Measurements from ENCODE around the gene ABHD17B. TPM values are rescaled to one million over a fixed set of nuclear protein-coding genes. Genes with fewer than 3 reads are reported as not detected.

ABHD17B gene
- total RNA-seq, 2 experiments from 2014 or later, result 31.0 to 47.7 TPM

DNA sequence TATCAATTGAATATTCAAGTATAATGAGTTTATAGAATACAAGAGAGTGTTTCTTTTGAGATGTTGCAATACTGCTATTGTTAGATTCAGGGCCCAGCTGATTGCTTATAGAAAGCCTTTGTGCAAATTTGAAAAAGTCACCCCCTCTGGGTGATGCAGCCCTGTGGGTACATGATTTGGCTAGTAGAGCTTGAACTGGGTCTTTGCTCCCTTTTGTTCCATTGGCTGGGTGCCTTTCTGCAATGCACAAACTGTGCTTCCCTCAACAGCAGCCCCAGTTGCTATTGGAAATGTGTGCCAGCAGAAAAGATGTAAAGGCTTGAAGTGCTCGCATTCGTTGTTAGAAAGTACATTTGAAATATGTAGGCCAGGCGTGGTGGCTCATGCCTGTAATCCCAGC, 80.8 kb downstream of the ABHD17B start:
- POLR2A ChIA-PET, result interaction anchor here (0.6 to 0.7 kb wide), 2 partner anchors 10 to 93 kb away, joined by 3 read pairs; no protein-coding TSS in a partner anchor
- Histone ChIP-seq H3K4me3 (ENCODE audit: low read depth, low read length, poor library complexity, severe bottlenecking) (no peak overlapping the region), H2AFZ (ENCODE audit: low read length) (no peak overlapping the region), H4K20me1 (ENCODE audit: insufficient read depth, low read length) (no peaks in the 10 kb centered on the region), H3K4me2 (ENCODE audit: low read length) (no peak overlapping the region), H3K79me2 (ENCODE audit: insufficient read depth, low read depth, low read length) (no peaks in the 10 kb centered on the region), H3K9me2 (ENCODE audit: insufficient read depth, low read length) (no peaks in the 10 kb centered on the region), H3K27ac (ENCODE audit: low read depth, low read length, poor library complexity, severe bottlenecking) (no peak overlapping the region), H3K36me3 (ENCODE audit: insufficient read depth, low read length) (no peaks in the 10 kb centered on the region), H3K4me1 (ENCODE audit: insufficient read depth, low read length, poor library complexity, severe bottlenecking) (no peaks in the 10 kb centered on the region), H3K9me3 (ENCODE audit: low read length) (peaks cover 11% of the 10 kb centered on the region)
- no peak for DNase-seq (ENCODE audit: low spot score)
- intact Hi-C loops (cut with micrococcal nuclease; ENCODE audit: unreplicated experiment), result no loop called here
- TF ChIP-seq EZH2phosphoT487 (IDR thresholded peaks at IDR 0.05; ENCODE audit: borderline replicate concordance, low read depth, low read length), result no peak
- TF ChIP-seq, protein P1, sequence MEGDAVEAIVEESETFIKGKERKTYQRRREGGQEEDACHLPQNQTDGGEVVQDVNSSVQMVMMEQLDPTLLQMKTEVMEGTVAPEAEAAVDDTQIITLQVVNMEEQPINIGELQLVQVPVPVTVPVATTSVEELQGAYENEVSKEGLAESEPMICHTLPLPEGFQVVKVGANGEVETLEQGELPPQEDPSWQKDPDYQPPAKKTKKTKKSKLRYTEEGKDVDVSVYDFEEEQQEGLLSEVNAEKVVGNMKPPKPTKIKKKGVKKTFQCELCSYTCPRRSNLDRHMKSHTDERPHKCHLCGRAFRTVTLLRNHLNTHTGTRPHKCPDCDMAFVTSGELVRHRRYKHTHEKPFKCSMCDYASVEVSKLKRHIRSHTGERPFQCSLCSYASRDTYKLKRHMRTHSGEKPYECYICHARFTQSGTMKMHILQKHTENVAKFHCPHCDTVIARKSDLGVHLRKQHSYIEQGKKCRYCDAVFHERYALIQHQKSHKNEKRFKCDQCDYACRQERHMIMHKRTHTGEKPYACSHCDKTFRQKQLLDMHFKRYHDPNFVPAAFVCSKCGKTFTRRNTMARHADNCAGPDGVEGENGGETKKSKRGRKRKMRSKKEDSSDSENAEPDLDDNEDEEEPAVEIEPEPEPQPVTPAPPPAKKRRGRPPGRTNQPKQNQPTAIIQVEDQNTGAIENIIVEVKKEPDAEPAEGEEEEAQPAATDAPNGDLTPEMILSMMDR (conservative IDR thresholded peaks at IDR 0.05; ENCODE audit: low read length), result no peak
- CTCF ChIA-PET (ENCODE audit: unreplicated experiment), result interaction anchor here (1.5 kb wide), 1 partner anchor 11 kb away, joined by 3 read pairs; no protein-coding TSS in a partner anchor
- no TSS peak for BruUV-seq (replicated peaks)

DNA sequence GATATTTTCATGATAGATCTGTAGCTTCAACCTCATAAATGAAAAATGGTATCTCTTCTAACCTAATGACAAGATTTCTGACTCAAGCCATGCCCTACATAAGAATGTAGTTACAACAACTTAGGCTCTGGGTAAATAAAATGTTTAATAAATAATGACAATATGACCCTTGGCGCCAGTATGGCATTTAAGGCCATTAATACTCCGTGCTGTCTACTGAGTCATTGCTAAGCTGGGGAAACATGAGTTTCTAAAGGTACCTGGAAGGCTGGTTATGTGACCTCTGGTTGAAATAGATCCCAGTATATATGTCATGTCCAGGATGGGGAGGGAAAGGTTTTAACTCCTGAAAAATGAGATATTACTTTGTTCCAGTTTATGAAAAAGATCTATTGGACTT, 84.7 kb downstream of the ABHD17B start:
- Histone ChIP-seq H3K36me3 (ENCODE audit: insufficient read depth, low read length) (no peaks in the 10 kb centered on the region), H4K20me1 (ENCODE audit: insufficient read depth, low read length) (no peaks in the 10 kb centered on the region), H3K4me1 (ENCODE audit: insufficient read depth, low read length, poor library complexity, severe bottlenecking) (no peaks in the 10 kb centered on the region), H2AFZ (ENCODE audit: low read length) (no peak overlapping the region), H3K4me2 (ENCODE audit: low read length) (no peak overlapping the region), H3K9me3 (ENCODE audit: low read length) (no peaks in the 10 kb centered on the region), H3K4me3 (ENCODE audit: low read depth, low read length, poor library complexity, severe bottlenecking) (no peak overlapping the region), H3K79me2 (ENCODE audit: insufficient read depth, low read depth, low read length) (no peaks in the 10 kb centered on the region), H3K9me2 (ENCODE audit: insufficient read depth, low read length) (no peaks in the 10 kb centered on the region), H3K27ac (ENCODE audit: low read depth, low read length, poor library complexity, severe bottlenecking) (no peak overlapping the region)
- no peak for TF ChIP-seq EZH2phosphoT487 (IDR thresholded peaks at IDR 0.05; ENCODE audit: borderline replicate concordance, low read depth, low read length)
- TF ChIP-seq, protein P1 (conservative IDR thresholded peaks at IDR 0.05; ENCODE audit: low read length), result no peak
- POLR2A ChIA-PET, result interaction anchor here (0.7 kb wide), 1 partner anchor 85 kb away, joined by 9 read pairs; the partner anchor contains the start of gene ABHD17B
- intact Hi-C loops (cut with micrococcal nuclease; ENCODE audit: unreplicated experiment), result no loop called here
- CTCF ChIA-PET (ENCODE audit: unreplicated experiment), result no interaction called here
- no peak for DNase-seq (ENCODE audit: low spot score)
- no TSS peak for BruUV-seq (replicated peaks)

DNA sequence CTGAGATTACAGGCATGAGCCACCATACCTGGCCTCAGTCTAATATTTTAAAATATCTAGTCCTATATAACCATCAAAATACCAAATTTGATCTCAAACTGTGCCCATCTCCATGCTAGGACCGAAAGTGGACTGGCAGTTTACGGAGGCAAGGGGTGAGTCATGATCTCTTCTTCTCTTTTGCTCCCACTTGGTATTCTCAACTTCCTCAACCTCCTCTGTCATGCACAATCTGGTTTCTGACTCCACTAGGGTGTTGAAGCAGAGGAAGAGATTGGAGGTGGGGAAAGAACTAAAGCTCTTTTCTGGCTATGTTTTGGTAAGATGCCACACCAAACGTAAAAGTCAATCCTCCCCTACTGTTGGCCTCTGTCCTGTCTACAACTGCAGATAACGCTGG, 86.7 kb downstream of the ABHD17B start:
- POLR2A ChIA-PET, result interaction anchor here (0.8 kb wide), 1 partner anchor 75 kb away, joined by 3 read pairs; no protein-coding TSS in a partner anchor
- H3K9me2 ChIP-seq (ENCODE audit: insufficient read depth, low read length), result no peaks in the 10 kb centered on the region

More for the DNA sequence above, 86.7 kb downstream of the ABHD17B start:
- Histone ChIP-seq H2AFZ (ENCODE audit: low read length) (no peak overlapping the region), H3K79me2 (ENCODE audit: insufficient read depth, low read depth, low read length) (no peaks in the 10 kb centered on the region), H3K4me1 (ENCODE audit: insufficient read depth, low read length, poor library complexity, severe bottlenecking) (no peaks in the 10 kb centered on the region), H3K9me3 (ENCODE audit: low read length) (no peaks in the 10 kb centered on the region), H4K20me1 (ENCODE audit: insufficient read depth, low read length) (no peaks in the 10 kb centered on the region), H3K36me3 (ENCODE audit: insufficient read depth, low read length) (no peaks in the 10 kb centered on the region), H3K27ac (ENCODE audit: low read depth, low read length, poor library complexity, severe bottlenecking) (no peak overlapping the region), H3K4me2 (ENCODE audit: low read length) (no peak overlapping the region), H3K4me3 (ENCODE audit: low read depth, low read length, poor library complexity, severe bottlenecking) (no peak overlapping the region)
- BruUV-seq (replicated peaks), result no TSS peak
- intact Hi-C loops (cut with micrococcal nuclease; ENCODE audit: unreplicated experiment), result no loop called here
- no peak for DNase-seq (ENCODE audit: low spot score)
- no peak for TF ChIP-seq EZH2phosphoT487 (IDR thresholded peaks at IDR 0.05; ENCODE audit: borderline replicate concordance, low read depth, low read length)
- TF ChIP-seq, protein P1 (conservative IDR thresholded peaks at IDR 0.05; ENCODE audit: low read length), result no peak
- CTCF ChIA-PET (ENCODE audit: unreplicated experiment), result no interaction called here

Data from OCI-LY7 (cell line).